Coronary artery (tissue), 2 donors: ENCODE results near the gene SLIT3.

ENCODE experiments used
- DNase-seq: peaks from one replicate; pipeline ENCODE4 v3.0.0-alpha.2; 2017; ENCODE audit warnings: low spot score
- H3K27ac ChIP-seq, 2 donors: fragments of 200-600 bp; sonication (generic); one replicate each; pipeline ENCODE4 v1.5.1; 2016 to 2019
- H3K4me3 ChIP-seq: fragments of 200-600 bp; sonication (generic); 2 replicates; pipeline ENCODE4 v1.5.1; 2016; ENCODE audit warnings: mild to moderate bottlenecking, moderate library complexity
- TF ChIP-seq, protein P1 (sequence below): fragments of 200-600 bp; sonication (generic); IDR thresholded peaks from one replicate; pipeline ENCODE4 v1.5.1; 2019; ENCODE audit warnings: antibody characterized with exemption

The SLIT3 gene

DNA sequence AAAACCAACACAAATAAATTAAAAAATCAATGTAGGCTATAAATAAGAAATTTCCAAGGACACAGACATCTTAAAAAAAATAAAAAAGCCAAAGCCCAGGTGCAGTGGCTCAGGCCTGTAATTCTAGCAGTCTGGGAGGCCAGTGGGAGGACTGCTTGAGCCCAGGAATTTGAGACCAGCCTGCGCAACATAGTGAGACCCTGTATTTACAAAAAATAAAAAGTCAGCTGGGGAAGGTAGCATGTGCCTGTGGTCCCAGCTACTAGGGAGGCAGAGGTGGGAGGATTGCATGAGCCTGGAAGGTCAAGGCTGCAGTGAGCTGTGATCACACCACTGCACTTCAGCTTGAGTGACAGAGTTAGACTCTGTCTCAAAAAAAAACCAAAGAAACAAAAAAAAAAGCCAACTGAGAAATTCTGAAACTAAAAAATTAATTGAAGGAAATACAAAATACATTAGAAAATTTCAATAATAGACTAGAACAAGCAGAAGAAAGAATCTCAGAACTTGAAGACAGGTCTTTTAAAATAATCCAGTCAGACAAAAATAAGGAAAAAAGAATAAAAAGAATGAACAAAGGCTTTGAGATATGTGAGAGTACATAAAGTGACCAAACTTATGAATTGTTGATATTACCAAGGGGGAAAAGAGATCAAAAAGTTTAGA lies 572.3 kb downstream of the SLIT3 start:
- Histone ChIP-seq H3K4me3 (no peak overlapping the region), H3K27ac (no peak overlapping the region)
- DNase-seq = peak; percentile 7
- TF ChIP-seq, protein P1, sequence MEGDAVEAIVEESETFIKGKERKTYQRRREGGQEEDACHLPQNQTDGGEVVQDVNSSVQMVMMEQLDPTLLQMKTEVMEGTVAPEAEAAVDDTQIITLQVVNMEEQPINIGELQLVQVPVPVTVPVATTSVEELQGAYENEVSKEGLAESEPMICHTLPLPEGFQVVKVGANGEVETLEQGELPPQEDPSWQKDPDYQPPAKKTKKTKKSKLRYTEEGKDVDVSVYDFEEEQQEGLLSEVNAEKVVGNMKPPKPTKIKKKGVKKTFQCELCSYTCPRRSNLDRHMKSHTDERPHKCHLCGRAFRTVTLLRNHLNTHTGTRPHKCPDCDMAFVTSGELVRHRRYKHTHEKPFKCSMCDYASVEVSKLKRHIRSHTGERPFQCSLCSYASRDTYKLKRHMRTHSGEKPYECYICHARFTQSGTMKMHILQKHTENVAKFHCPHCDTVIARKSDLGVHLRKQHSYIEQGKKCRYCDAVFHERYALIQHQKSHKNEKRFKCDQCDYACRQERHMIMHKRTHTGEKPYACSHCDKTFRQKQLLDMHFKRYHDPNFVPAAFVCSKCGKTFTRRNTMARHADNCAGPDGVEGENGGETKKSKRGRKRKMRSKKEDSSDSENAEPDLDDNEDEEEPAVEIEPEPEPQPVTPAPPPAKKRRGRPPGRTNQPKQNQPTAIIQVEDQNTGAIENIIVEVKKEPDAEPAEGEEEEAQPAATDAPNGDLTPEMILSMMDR = no peak

DNA sequence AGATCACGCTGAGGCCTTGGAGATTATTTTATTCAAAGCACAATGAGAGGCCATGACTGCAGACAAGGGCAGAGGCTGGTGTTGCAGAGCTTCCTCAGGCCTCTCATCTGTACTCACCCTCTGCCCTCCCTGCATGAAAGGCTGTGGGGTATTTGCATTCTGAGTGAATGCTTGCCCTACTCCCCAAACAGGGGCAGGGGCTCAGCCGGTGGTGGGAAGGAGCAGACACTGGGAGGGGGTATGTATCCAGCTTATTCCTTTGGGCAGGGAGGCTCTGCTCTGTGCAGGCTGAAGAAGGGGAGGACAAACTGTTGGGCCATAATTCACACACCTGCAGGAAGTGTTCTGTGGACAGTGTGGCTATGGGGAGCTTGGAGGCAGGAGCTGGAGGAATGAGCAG lies 573.4 kb downstream of the SLIT3 start:
- Histone ChIP-seq H3K27ac (no peak overlapping the region), H3K4me3 (no peak overlapping the region)
- DNase-seq = no peak
- TF ChIP-seq, protein P1 = no peak

DNA sequence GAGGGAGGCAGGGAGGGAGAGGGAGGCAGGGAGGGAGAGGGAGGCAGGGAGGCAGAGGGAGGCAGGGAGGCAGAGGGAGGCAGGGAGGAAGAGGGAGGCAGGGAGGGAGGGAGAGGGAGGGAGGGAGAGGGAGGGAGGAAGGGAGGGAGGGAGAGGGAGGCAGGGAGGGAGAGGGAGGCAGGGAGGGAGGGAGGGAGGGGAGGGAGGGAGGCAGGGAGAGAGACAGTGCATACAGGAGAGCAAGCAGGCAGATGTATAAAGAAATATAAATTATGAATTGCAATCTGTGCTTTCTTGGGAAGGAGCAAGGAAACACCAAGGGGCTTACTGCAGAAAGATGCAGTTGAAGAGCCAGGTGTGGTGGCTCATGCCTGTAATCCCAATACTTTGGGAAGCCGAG lies 574.6 kb downstream of the SLIT3 start:
- no peak for DNase-seq
- Histone ChIP-seq H3K4me3 (no peak overlapping the region), H3K27ac (no peak overlapping the region)
- TF ChIP-seq, protein P1 = no peak

DNA sequence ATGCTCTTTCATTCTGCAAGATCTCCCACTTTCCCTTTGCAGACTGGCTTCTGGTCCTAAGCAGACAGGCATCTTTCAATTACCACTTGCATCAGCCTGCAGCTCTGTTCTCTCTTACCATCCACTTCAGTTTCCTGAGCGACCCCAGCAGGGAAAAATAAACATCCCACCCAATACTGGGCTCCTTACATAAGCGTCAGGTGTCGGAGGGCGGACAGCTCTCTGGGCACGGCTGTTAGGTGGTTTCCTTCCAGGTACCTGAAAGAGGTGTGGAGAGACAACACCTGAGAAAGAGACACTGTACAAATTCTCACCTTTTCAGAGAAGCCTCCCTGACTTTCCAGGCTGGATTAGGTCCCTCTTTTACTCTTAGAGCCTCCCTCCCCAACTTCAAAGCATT lies 576.7 kb downstream of the SLIT3 start:
- Histone ChIP-seq H3K4me3 (no peak overlapping the region), H3K27ac (no peak overlapping the region)
- DNase-seq = no peak
- TF ChIP-seq, protein P1 = no peak

DNA sequence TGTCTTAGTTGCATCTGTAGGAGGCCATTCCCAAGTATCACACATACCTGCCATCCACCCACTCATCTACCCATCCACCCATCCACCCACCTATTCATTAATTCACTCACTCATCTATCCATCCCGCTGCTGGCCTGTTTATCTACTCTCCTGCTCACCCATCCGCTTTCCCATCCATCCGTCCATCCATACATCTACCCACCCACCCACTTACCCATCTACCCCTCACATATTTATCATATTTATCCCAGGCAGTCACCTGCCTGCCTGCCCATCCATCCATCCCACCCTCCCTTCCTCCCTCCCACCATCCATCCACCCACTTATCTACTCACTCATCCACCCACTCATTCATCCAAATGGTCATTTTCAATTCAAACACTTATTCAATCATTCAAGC lies 577.9 kb downstream of the SLIT3 start:
- H3K4me3 ChIP-seq = no peak overlapping the region
- TF ChIP-seq, protein P1 = no peak
- no peak for DNase-seq
- no peak overlapping the region for H3K27ac ChIP-seq

DNA sequence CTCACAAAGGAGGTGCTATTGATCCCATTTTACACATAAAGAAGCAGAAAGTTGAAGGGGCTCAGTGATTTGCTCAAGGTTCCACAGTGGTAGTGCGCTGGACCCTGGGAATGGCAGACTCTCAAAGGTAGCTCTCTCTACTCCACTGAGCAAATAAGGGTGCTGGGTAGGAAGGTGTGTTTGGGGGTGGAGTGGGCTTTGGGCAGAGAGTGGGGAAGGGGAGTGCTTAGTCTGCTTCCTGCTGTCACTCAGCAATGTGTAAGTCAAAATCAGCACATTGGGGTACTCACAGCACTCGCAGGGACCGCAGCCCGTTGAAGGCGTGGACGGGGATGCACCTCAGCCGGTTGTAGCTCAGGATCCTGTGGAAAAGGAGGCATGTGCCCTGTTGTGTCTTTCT lies 579.0 kb downstream of the SLIT3 start:
- Histone ChIP-seq H3K4me3 (no peak overlapping the region), H3K27ac (no peak overlapping the region)
- TF ChIP-seq, protein P1 = no peak
- no peak for DNase-seq

DNA sequence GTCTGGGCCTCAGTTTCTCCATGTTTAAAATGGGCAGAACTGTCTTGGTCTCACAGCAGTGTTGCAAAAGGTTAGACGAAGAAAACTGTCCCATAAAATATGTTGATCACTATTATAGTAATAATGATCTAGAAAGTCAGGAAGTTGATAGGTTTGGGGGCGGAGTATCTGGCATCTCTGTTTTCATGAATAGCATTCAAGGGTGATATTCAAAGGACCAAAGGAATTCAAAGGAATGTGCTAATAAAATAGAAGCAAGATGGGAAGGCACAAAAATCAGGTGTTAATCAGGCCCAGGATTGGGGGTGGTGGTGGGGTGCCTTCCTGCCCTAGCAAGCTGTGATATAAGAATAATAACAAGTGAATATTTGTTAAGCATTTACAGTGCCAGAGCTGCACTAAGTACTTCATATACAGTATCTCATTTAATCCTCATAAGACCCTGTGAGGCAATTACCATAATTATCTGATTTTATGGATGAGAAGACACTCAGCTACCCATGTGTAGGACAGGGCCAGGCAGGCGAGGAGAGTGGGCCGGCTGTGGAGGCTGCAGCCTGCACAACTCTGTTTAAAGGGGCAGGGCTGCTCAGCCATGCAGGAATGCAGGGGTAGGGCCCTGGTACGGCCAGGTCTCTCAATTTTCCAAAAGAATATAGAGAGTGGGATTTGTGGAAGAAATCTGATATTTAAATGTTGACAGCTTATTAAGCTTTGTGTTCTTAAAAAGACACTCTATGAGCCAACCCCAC lies 579.8 kb downstream of the SLIT3 start:
- no peak for DNase-seq
- Histone ChIP-seq H3K4me3 (no peak overlapping the region), H3K27ac (no peak overlapping the region)
- TF ChIP-seq, protein P1 = no peak
